Tibial nerve (tissue), 3 donors: Measurements from ENCODE around the gene LAMTOR5.

Source experiments
- CTCF ChIP-seq, 5 experiments: fragments of 200-600 bp in 3 of 5; fragments of 450-650 bp in 2 of 5; sonication (generic) in 3 of 5; IDR thresholded peaks; one replicate each; pipeline ENCODE4 v1.5.1; 2016 to 2019; ENCODE audit warnings: antibody characterized with exemption in 5 of 5, mild to moderate bottlenecking in 3 of 5, moderate library complexity in 2 of 5
- POLR2A ChIP-seq, 2 donors: fragments of 450-650 bp; IDR thresholded peaks; one replicate each; pipeline ENCODE4 v1.6.1; 2017; ENCODE audit warnings: antibody characterized with exemption in 2 of 2, mild to moderate bottlenecking in 2 of 2, moderate library complexity in 2 of 2

GRCh38 chr1:110393691-110394492, 13.6 kb downstream of the LAMTOR5 start:
- TF ChIP-seq CTCF (IDR thresholded peaks at IDR 0.05) = no peak
- no peak for TF ChIP-seq POLR2A (IDR thresholded peaks at IDR 0.05)
